ENCODE data around the gene DNLZ. TPM values are rescaled to one million over a fixed set of nuclear protein-coding genes. Genes with fewer than 3 reads are reported as not detected.

Gene DNLZ
- total RNA-seq, 1 donor from 2014 or later: 11.8 TPM

DNA sequence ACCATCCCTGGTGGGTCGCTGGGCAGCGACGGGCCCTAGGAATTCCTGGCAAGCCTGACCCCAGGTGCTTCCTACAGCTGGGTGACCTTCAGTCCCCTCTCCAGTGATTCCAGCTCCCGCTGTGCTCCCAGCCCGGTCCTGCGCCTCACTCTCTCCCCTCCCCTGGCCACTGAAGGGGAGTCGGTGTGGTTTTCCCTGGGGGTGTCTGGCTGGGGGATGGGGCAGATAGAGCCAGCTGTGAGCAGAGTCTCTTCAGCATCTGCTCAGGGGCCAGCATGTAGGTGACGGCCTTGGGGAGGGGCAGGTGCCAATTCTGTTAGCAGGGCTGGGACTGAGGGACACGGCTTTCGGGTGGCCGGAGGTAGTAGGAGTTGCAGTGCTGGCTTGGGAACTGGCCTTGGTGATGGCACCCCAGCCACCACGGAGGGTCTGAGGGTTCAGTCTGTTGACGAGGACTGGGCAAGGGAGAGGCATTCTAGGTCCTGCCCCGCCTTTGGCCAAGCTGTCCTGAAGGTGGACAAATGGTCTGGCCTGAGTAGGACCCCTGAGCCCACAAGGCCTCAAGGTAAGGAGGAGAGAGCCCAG is 33.0 kb downstream of the DNLZ start:
- Mint-ChIP-seq H3K27me3 (ENCODE audit: low read depth) (no peaks in the 10 kb centered on the region), H3K36me3 (no peaks in the 10 kb centered on the region), H3K27ac (no peak overlapping the region), H3K4me3 (peak overlapping the region; percentile 30), H3K4me1 (peaks cover 28% of the 10 kb centered on the region), H3K9me3 (no peaks in the 10 kb centered on the region)
- DNase-seq (ENCODE audit: low spot score in 2 of 2, unreplicated experiment in 2 of 2): no peak
- TF ChIP-seq, protein P1, sequence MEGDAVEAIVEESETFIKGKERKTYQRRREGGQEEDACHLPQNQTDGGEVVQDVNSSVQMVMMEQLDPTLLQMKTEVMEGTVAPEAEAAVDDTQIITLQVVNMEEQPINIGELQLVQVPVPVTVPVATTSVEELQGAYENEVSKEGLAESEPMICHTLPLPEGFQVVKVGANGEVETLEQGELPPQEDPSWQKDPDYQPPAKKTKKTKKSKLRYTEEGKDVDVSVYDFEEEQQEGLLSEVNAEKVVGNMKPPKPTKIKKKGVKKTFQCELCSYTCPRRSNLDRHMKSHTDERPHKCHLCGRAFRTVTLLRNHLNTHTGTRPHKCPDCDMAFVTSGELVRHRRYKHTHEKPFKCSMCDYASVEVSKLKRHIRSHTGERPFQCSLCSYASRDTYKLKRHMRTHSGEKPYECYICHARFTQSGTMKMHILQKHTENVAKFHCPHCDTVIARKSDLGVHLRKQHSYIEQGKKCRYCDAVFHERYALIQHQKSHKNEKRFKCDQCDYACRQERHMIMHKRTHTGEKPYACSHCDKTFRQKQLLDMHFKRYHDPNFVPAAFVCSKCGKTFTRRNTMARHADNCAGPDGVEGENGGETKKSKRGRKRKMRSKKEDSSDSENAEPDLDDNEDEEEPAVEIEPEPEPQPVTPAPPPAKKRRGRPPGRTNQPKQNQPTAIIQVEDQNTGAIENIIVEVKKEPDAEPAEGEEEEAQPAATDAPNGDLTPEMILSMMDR (IDR thresholded peaks at IDR 0.05; ENCODE audit: unreplicated experiment): no peak

DNA sequence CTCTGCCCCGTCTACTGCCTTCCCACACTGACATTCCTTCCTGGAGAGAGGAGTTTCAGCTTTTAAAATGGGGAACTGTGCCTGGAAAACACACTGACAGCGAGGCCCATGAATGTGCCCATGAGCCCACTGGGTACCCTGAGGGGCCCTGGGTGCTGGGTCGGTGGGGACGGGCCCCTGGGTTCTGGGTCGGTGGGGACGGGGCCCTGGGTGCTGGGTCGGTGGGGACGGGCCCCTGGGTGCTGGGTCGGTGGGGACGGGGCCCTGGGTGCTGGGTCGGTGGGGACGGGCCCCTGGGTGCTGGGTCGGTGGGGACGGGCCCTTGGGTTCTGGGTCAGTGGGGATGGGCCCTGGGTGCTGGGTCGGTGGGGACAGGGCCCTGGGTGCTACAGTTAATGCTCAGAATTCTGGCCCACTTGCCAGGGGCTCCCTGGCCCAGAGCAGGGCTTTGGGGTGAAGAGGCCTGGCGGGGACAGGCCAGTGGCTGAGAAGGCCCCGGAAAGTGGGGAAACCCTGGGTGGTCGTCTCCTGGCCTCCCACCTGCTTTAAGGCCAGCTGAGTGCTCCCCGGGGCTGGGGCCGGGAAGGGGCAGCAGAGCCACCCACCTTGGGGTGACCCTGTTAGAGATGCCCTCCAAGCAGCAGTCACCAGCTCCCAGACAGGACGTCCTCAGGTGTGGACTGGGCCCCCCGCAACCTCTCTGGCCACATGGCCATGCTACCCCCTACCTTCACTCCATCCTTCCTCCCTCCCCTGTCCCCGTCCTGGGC is 33.7 kb downstream of the DNLZ start:
- peaks cover 28% of the 10 kb centered on the region for H3K4me1 Mint-ChIP-seq
- TF ChIP-seq, protein P1 (IDR thresholded peaks at IDR 0.05; ENCODE audit: unreplicated experiment): no peak
- H3K27ac Mint-ChIP-seq: no peak overlapping the region
- H3K4me3 Mint-ChIP-seq: peak overlapping the region; percentile 86
- H3K36me3 Mint-ChIP-seq: no peaks in the 10 kb centered on the region
- H3K27me3 Mint-ChIP-seq (ENCODE audit: low read depth): no peaks in the 10 kb centered on the region
- no peaks in the 10 kb centered on the region for H3K9me3 Mint-ChIP-seq
- no peak for DNase-seq (ENCODE audit: low spot score in 2 of 2, unreplicated experiment in 2 of 2)

DNA sequence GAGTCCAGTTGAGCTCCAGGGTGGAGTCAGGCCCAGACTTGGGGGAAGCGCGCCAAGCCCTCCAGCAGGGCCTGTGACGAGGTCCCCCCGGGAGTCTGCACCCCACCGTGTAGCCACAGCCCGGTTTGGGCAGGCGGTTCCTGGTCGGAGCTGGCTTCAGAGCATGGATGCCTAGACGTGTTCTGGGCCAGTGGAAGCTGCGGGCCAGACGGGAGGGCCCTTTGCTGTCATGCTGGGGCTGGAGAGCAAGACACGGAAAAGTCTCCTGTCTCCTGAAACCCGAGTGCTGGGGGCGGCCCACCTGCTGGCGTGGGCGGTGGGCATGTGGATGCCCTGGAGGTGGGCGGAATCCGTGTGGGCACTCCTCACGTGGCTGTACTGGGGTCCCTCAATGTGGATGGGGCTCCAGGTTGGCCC is 34.3 kb downstream of the DNLZ start:
- H3K27ac Mint-ChIP-seq: peak overlapping the region; percentile 91

DNA sequence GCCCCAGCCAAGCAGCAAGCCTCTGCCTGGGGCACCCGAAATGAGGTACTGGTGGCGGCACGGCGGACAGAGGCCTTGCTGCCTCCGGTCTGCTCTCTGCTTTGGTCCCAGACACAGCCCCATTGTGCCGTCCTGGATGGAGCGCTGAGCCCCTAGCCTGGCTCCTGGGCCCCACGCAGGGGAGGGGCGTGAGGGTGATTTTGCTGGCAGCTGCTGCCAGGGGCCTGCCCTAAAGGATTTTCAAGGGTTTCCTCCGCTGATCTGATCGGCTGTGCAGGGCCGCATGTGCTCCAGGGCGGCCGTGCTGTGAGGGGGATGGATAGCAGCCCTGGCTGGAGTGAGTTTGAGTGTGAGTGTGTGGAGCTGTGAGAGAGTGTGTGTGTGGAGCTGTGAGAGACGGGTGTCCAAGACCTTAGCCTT is 34.9 kb downstream of the DNLZ start:
- H3K4me3 Mint-ChIP-seq: peak overlapping the region; percentile 86
- DNase-seq (ENCODE audit: low spot score in 2 of 2, unreplicated experiment in 2 of 2): no peak
- peak overlapping the region; percentile 91 for H3K27ac Mint-ChIP-seq
- no peaks in the 10 kb centered on the region for H3K36me3 Mint-ChIP-seq
- H3K27me3 Mint-ChIP-seq (ENCODE audit: low read depth): no peaks in the 10 kb centered on the region
- peaks cover 31% of the 10 kb centered on the region for H3K4me1 Mint-ChIP-seq
- no peaks in the 10 kb centered on the region for H3K9me3 Mint-ChIP-seq
- TF ChIP-seq, protein P1 (IDR thresholded peaks at IDR 0.05; ENCODE audit: unreplicated experiment): no peak

More for the DNA sequence above, 34.3 kb downstream of the DNLZ start:
- no peaks in the 10 kb centered on the region for H3K9me3 Mint-ChIP-seq
- no peaks in the 10 kb centered on the region for H3K36me3 Mint-ChIP-seq
- TF ChIP-seq, protein P1 (IDR thresholded peaks at IDR 0.05; ENCODE audit: unreplicated experiment): no peak
- peak overlapping the region; percentile 86 for H3K4me3 Mint-ChIP-seq
- H3K4me1 Mint-ChIP-seq: peaks cover 28% of the 10 kb centered on the region
- no peak for DNase-seq (ENCODE audit: low spot score in 2 of 2, unreplicated experiment in 2 of 2)
- no peaks in the 10 kb centered on the region for H3K27me3 Mint-ChIP-seq (ENCODE audit: low read depth)

DNA sequence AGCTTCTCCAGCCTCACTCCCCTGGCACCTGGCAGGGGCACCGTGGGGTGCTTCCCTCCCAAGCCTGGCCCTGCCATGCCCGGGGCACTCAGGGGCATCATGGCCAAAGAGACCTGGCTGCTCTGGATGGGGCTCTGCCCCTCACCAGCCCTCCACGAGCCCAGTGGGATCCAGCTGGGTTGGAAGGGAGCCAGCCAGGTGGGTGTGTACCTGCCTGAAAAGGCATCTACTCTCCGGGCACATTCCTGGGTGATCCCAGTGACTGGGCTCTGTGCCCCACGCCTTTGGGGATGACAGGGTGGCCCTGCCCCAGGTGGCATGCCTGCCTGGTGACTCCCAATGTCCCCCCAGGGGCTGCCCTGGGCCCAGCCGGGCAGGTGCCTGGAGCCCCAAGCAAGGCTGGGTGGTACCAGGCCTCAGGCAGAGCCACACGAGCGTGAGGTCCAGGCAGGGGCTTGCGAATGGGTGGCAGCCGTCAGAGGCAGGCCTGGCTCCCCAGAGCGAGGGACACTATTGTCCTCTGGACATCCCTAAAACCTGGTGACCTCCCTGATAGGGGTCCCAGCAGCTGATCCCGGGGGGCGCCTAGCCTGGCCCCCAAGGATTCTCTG is 35.4 kb downstream of the DNLZ start:
- H3K27me3 Mint-ChIP-seq (ENCODE audit: low read depth): no peaks in the 10 kb centered on the region
- H3K9me3 Mint-ChIP-seq: no peaks in the 10 kb centered on the region
- DNase-seq (ENCODE audit: low spot score in 2 of 2, unreplicated experiment in 2 of 2): peak in 1 of 2 experiments; percentile 64
- no peaks in the 10 kb centered on the region for H3K36me3 Mint-ChIP-seq
- peak overlapping the region; percentile 86 for H3K4me3 Mint-ChIP-seq
- peaks cover 32% of the 10 kb centered on the region for H3K4me1 Mint-ChIP-seq
- peak overlapping the region; percentile 91 for H3K27ac Mint-ChIP-seq
- TF ChIP-seq, protein P1 (IDR thresholded peaks at IDR 0.05; ENCODE audit: unreplicated experiment): no peak
